PC-3 (cell line): ENCODE results near the gene CCNJL. TPM values are rescaled to one million over a fixed set of nuclear protein-coding genes. Genes with fewer than 3 reads are reported as not detected.
A peak's percentile ranks its signal among the peaks of the same experiment; 100 is the strongest.

ENCODE experiments used
- ATAC-seq: fragments of 200-7000 bp; cut with Tn5 transposase; 2 replicates; pipeline ENCODE4 v1.9.1; 2020; ENCODE audit warnings: mild to moderate bottlenecking, moderate library complexity
- BruUV-seq: library from RNA; stranded (reverse); fragments of 400-500 nt; replicated peaks from 2 replicates; lab custom pipeline; 2021; lab: Mats Ljungman, UMichigan
- CTCF ChIA-PET: fragments of 300-600 bp; sonication (Branson Sonifier 250); formaldehyde crosslinking; loops from one replicate; lab custom pipeline; 2022; ENCODE audit warnings: antibody characterized with exemption; lab: Charles Lee
- POLR2A ChIA-PET: fragments of 300-600 bp; sonication (Branson Sonifier 250); formaldehyde crosslinking; loops from one replicate; lab custom pipeline; 2022; ENCODE audit warnings: antibody characterized with exemption; ENCODE audit not compliant: unreplicated experiment; lab: Charles Lee
- DNase-seq: peaks from one replicate; pipeline ENCODE4 v3.0.0-alpha.2; 2015
- H2AFZ ChIP-seq: fragments of 300-600 bp; sonication (generic); 2 replicates; pipeline ENCODE4 v1.6.0; 2016; ENCODE audit warnings: antibody characterized with exemption, low read length
- H3F3A ChIP-seq: fragments of 300-600 bp; sonication (generic); one replicate; pipeline ENCODE4 v1.6.0; 2017; ENCODE audit warnings: antibody characterized with exemption, low read length, control low read depth, mild to moderate bottlenecking; ENCODE audit not compliant: unreplicated experiment
- H3K27ac ChIP-seq: fragments of 300-600 bp; sonication (generic); 2 replicates; pipeline ENCODE4 v1.5.1; 2016; ENCODE audit warnings: mild to moderate bottlenecking, low read length
- H3K27me3 ChIP-seq: fragments of 300-600 bp; sonication (generic); 2 replicates; pipeline ENCODE4 v1.6.1; 2016; ENCODE audit warnings: low read length, mixed read lengths
- H3K36me3 ChIP-seq: fragments of 300-600 bp; sonication (generic); 2 replicates; pipeline ENCODE4 v1.6.1; 2016; ENCODE audit warnings: low read depth, mixed run types, low read length, mixed read lengths
- H3K4me1 ChIP-seq: fragments of 300-600 bp; sonication (generic); 2 replicates; pipeline ENCODE4 v1.5.1; 2016; ENCODE audit warnings: low read length; ENCODE audit not compliant: insufficient read depth
- H3K4me2 ChIP-seq: fragments of 300-600 bp; sonication (generic); 2 replicates; pipeline ENCODE4 v1.6.0; 2016; ENCODE audit warnings: low read length
- H3K4me3 ChIP-seq: fragments of 300-600 bp; sonication (generic); 2 replicates; pipeline ENCODE4 v1.5.1; 2016; ENCODE audit warnings: mild to moderate bottlenecking, low read length, mixed read lengths
- H3K79me2 ChIP-seq: fragments of 300-600 bp; sonication (generic); 2 replicates; pipeline ENCODE4 v1.6.1; 2017; ENCODE audit warnings: low read length, mixed read lengths
- H3K9ac ChIP-seq: fragments of 300-600 bp; sonication (generic); 2 replicates; pipeline ENCODE4 v1.6.0; 2016; ENCODE audit warnings: mild to moderate bottlenecking, low read length
- H3K9me2 ChIP-seq: fragments of 300-600 bp; sonication (generic); replicated peaks from 2 replicates; pipeline ENCODE4 v1.6.1; 2016; ENCODE audit warnings: mixed run types, low read length, mixed read lengths
- H3K9me3 ChIP-seq: fragments of 300-600 bp; sonication (generic); 2 replicates; pipeline ENCODE4 v1.6.1; 2016; ENCODE audit warnings: low read length, mixed read lengths
- H4K20me1 ChIP-seq: fragments of 300-600 bp; sonication (generic); 2 replicates; pipeline ENCODE4 v1.6.1; 2016; ENCODE audit warnings: low read length, mixed read lengths
- CTCF ChIP-seq: fragments of 300-600 bp; sonication (generic); conservative IDR thresholded peaks from 2 replicates; pipeline ENCODE4 v1.5.1; 2017; ENCODE audit warnings: antibody characterized with exemption, low read depth, mild to moderate bottlenecking, low read length
- EZH2 ChIP-seq: fragments of 300-600 bp; sonication (generic); IDR thresholded peaks from one replicate; pipeline ENCODE4 v1.6.1; 2017; ENCODE audit warnings: antibody characterized with exemption, mild to moderate bottlenecking, low read length; ENCODE audit not compliant: unreplicated experiment
- EZH2phosphoT487 ChIP-seq: fragments of 300-600 bp; sonication (generic); IDR thresholded peaks from 2 replicates; pipeline ENCODE4 v1.6.1; 2018; ENCODE audit warnings: mild to moderate bottlenecking, antibody characterized with exemption, low read length, borderline replicate concordance
- intact Hi-C: fragments of 100-400 bp; cut with micrococcal nuclease; formaldehyde crosslinking; loops from 2 replicates; pipeline ENCODE4 v1.9.0; 2023
- total RNA-seq: library from RNA; depleted of rRNA; stranded (reverse); fragments of >200 nt; gene quantifications from 2 replicates; pipeline ENCODE4 v1.2.3, GENCODE V29; 2014

Gene CCNJL
- total RNA-seq, 1 experiment from 2014 or later: 7.7 TPM

GRCh38 chr5:160271836-160272235 is 40.5 kb downstream of the CCNJL start:
- intact Hi-C loops: loop anchor here (2.0 kb wide), 1 partner anchor 73 kb away; no protein-coding TSS in a partner anchor

GRCh38 chr5:160271396-160271795 is 41.0 kb downstream of the CCNJL start:
- Histone ChIP-seq H3F3A (no peaks in the 10 kb centered on the region), H3K4me3 (no peak overlapping the region), H3K4me1 (no peaks in the 10 kb centered on the region), H2AFZ (no peak overlapping the region), H3K9me3 (no peaks in the 10 kb centered on the region), H3K27ac (no peak overlapping the region), H4K20me1 (no peaks in the 10 kb centered on the region), H3K36me3 (no peaks in the 10 kb centered on the region), H3K27me3 (no peaks in the 10 kb centered on the region), H3K4me2 (no peak overlapping the region), H3K9me2 (no peaks in the 10 kb centered on the region), H3K79me2 (no peaks in the 10 kb centered on the region), H3K9ac (no peak overlapping the region)
- BruUV-seq: no TSS peak
- CTCF ChIA-PET: no interaction called here
- intact Hi-C loops: loop anchor here (2.0 kb wide), 1 partner anchor 73 kb away; no protein-coding TSS in a partner anchor
- ATAC-seq (peak; percentile 37), DNase-seq (no peak)
- POLR2A ChIA-PET: interaction anchor here (0.6 kb wide), 1 partner anchor 151 kb away, joined by 3 read pairs; no protein-coding TSS in a partner anchor
- no peak for TF ChIP-seq EZH2
- TF ChIP-seq CTCF: no peak
- no peak for TF ChIP-seq EZH2phosphoT487

More at GRCh38 chr5:160271836-160272235, 40.5 kb downstream of the CCNJL start:
- H3K9me3 ChIP-seq: no peaks in the 10 kb centered on the region
- no peaks in the 10 kb centered on the region for H3K79me2 ChIP-seq
- no peak overlapping the region for H3K9ac ChIP-seq
- H4K20me1 ChIP-seq: no peaks in the 10 kb centered on the region
- H3K36me3 ChIP-seq: no peaks in the 10 kb centered on the region
- DNase-seq: no peak
- H3K27me3 ChIP-seq: no peaks in the 10 kb centered on the region
- no peaks in the 10 kb centered on the region for H3K4me1 ChIP-seq
- H3K9me2 ChIP-seq: no peaks in the 10 kb centered on the region
- H3F3A ChIP-seq: no peaks in the 10 kb centered on the region
- no peak overlapping the region for H3K4me2 ChIP-seq
- BruUV-seq: no TSS peak
- H2AFZ ChIP-seq: no peak overlapping the region
- ChIA-PET POLR2A (no interaction called here), CTCF (no interaction called here)
- no peak overlapping the region for H3K4me3 ChIP-seq
- TF ChIP-seq EZH2: no peak
- no peak for TF ChIP-seq EZH2phosphoT487
- no peak for TF ChIP-seq CTCF
- H3K27ac ChIP-seq: no peak overlapping the region
- no peak for ATAC-seq

GRCh38 chr5:160270704-160271103 is 41.7 kb downstream of the CCNJL start:
- H3K4me2 ChIP-seq: no peak overlapping the region

More at GRCh38 chr5:160270704-160271103, 41.7 kb downstream of the CCNJL start:
- H3K9me2 ChIP-seq: no peaks in the 10 kb centered on the region
- intact Hi-C loops: loop anchor here (2.0 kb wide), 1 partner anchor 74 kb away; no protein-coding TSS in a partner anchor
- DNase-seq (no peak), ATAC-seq (no peak)
- no peaks in the 10 kb centered on the region for H3K9me3 ChIP-seq
- H3K4me3 ChIP-seq: no peak overlapping the region
- no TSS peak for BruUV-seq
- no peak overlapping the region for H3K9ac ChIP-seq
- H3K79me2 ChIP-seq: no peaks in the 10 kb centered on the region
- H2AFZ ChIP-seq: no peak overlapping the region
- no peaks in the 10 kb centered on the region for H3K27me3 ChIP-seq
- no peak overlapping the region for H3K27ac ChIP-seq
- ChIA-PET POLR2A (interaction anchor here (0.6 to 0.7 kb wide), 2 partner anchors 93 to 151 kb away, joined by 3 read pairs; no protein-coding TSS in a partner anchor), CTCF (no interaction called here)
- no peak for TF ChIP-seq EZH2
- no peak for TF ChIP-seq CTCF
- TF ChIP-seq EZH2phosphoT487: no peak
- no peaks in the 10 kb centered on the region for H3F3A ChIP-seq
- no peaks in the 10 kb centered on the region for H3K4me1 ChIP-seq
- H4K20me1 ChIP-seq: no peaks in the 10 kb centered on the region
- H3K36me3 ChIP-seq: no peaks in the 10 kb centered on the region
